Measurements from ENCODE around the gene TMPRSS6.

- TF ChIP-seq EZH2phosphoT487 (IDR thresholded peaks at IDR 0.05; ENCODE audit: low read depth): no peak
- TF ChIP-seq CTCF (IDR thresholded peaks at IDR 0.05; ENCODE audit: low read depth, low read length): no peak
Observed at GRCh38 chr22:37070334-37070733, 39.2 kb downstream of the TMPRSS6 start.
